ENCODE data around the gene CNGA4. TPM values are rescaled to one million over a fixed set of nuclear protein-coding genes. Genes with fewer than 3 reads are reported as not detected.
A peak's percentile ranks its signal among the peaks of the same experiment; 100 is the strongest.

CNGA4 gene
- total and polyA plus RNA-seq, 8 donors, result 0.12 to 0.46 (median 0.22) TPM

DNA sequence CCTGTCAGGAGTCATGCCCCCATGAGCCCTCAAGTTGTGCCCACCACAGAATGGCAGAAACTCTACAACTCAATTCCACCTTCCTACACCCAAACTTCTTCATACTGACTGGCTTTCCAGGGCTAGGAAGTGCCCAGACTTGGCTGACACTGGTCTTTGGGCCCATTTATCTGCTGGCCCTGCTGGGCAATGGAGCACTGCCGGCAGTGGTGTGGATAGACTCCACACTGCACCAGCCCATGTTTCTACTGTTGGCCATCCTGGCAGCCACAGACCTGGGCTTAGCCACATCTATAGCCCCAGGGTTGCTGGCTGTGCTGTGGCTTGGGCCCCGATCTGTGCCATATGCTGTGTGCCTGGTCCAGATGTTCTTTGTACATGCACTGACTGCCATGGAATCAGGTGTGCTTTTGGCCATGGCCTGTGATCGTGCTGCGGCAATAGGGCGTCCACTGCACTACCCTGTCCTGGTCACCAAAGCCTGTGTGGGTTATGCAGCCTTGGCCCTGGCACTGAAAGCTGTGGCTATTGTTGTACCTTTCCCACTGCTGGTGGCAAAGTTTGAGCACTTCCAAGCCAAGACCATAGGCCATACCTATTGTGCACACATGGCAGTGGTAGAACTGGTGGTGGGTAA is 39.6 kb upstream of the CNGA4 start, which contains the start of gene OR52W1:
Gene OR52W1 (plus strand): TSS at position 51 of the 637 bp plus-strand sequence. CDS start 0 bp downstream, at position 51.
- TF ChIP-seq, protein P1, sequence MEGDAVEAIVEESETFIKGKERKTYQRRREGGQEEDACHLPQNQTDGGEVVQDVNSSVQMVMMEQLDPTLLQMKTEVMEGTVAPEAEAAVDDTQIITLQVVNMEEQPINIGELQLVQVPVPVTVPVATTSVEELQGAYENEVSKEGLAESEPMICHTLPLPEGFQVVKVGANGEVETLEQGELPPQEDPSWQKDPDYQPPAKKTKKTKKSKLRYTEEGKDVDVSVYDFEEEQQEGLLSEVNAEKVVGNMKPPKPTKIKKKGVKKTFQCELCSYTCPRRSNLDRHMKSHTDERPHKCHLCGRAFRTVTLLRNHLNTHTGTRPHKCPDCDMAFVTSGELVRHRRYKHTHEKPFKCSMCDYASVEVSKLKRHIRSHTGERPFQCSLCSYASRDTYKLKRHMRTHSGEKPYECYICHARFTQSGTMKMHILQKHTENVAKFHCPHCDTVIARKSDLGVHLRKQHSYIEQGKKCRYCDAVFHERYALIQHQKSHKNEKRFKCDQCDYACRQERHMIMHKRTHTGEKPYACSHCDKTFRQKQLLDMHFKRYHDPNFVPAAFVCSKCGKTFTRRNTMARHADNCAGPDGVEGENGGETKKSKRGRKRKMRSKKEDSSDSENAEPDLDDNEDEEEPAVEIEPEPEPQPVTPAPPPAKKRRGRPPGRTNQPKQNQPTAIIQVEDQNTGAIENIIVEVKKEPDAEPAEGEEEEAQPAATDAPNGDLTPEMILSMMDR (IDR thresholded peaks at IDR 0.05), result no peak
- 96 to 100% methylated on average over 5 of the region's 5 CpGs for WGBS, 2 donors
- Histone ChIP-seq H3K4me1 (no peaks in the 10 kb centered on the region), H3K4me3 (no peak within 1 kb of the TSS), H3K27ac (no peak within 1 kb of the TSS), H3K36me3 (no peaks in the 10 kb centered on the region), H3K27me3 (no peaks in the 10 kb centered on the region), H3K9me3 (no peaks in the 10 kb centered on the region)
- intact Hi-C loops (cut with DNase I), result no loop called here
- FAIRE-seq (no peak), ATAC-seq (no peak), DNase-seq (no peak)

- whole genome bisulfite sequencing, 2 donors, result 79 to 83% methylated on average over 4 of the region's 4 CpGs
- Histone ChIP-seq H3K4me1 (no peaks in the 10 kb centered on the region), H3K4me3 (no peak overlapping the region)
Measured at GRCh38 chr11:6200975-6201374, 37.9 kb upstream of the CNGA4 start.

DNA sequence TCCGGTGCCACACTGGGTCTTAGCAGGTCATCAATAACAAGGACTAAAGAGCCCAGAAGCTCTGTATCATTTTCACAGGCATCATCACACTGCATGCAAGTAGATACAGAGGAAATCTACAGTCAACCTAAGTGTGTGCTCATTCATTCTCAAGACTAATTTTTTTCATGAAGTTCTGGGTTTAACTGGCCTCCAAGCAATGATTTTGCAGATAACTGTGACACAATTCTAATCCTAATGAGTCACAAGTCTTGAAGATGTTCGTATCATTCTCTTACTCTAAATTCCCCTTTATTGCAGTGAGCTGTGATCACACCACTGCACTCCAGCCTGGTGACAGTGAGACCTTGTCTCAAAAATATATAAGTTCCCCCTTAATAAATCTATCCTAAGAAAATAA is 37.4 kb upstream of the CNGA4 start:
- no peak overlapping the region for H3K27ac ChIP-seq
- ATAC-seq, result peak in 1 of 4 donors; percentile 32
- DNase-seq, result no peak

More at GRCh38 chr11:6200975-6201374, 37.9 kb upstream of the CNGA4 start:
- no peak overlapping the region for H3K27ac ChIP-seq
- FAIRE-seq (no peak), ATAC-seq (peak in 3 of 4 donors; percentile 30 to 63 (median 61)), DNase-seq (peak in 1 of 6 donors; percentile 43)
- H3K36me3 ChIP-seq, result no peaks in the 10 kb centered on the region
- intact Hi-C loops (cut with DNase I), result no loop called here
- H3K27me3 ChIP-seq, result no peaks in the 10 kb centered on the region
- no peaks in the 10 kb centered on the region for H3K9me3 ChIP-seq
- TF ChIP-seq, protein P1 (IDR thresholded peaks at IDR 0.05), result no peak

GRCh38 chr11:6202041-6202440 is 36.8 kb upstream of the CNGA4 start:
- ATAC-seq (no peak), FAIRE-seq (no peak)

More for the DNA sequence above, 37.4 kb upstream of the CNGA4 start:
- WGBS, 2 donors, result 74 to 90% methylated on average over 2 of the region's 2 CpGs
- no peak for FAIRE-seq
- H3K4me3 ChIP-seq, result no peak overlapping the region
- H3K4me1 ChIP-seq, result no peaks in the 10 kb centered on the region
- H3K9me3 ChIP-seq, result no peaks in the 10 kb centered on the region
- intact Hi-C loops (cut with DNase I), result no loop called here
- no peaks in the 10 kb centered on the region for H3K27me3 ChIP-seq
- TF ChIP-seq, protein P1 (IDR thresholded peaks at IDR 0.05), result no peak
- no peaks in the 10 kb centered on the region for H3K36me3 ChIP-seq

More at GRCh38 chr11:6202041-6202440, 36.8 kb upstream of the CNGA4 start:
- TF ChIP-seq, protein P1 (IDR thresholded peaks at IDR 0.05), result no peak
- Histone ChIP-seq H3K27ac (no peak overlapping the region), H3K4me1 (no peaks in the 10 kb centered on the region), H3K27me3 (no peaks in the 10 kb centered on the region), H3K36me3 (no peaks in the 10 kb centered on the region), H3K9me3 (no peaks in the 10 kb centered on the region), H3K4me3 (no peak overlapping the region)
- WGBS, 2 donors, result 88 to 97% methylated on average over 1 of the region's 1 CpG
- intact Hi-C loops (cut with DNase I), result no loop called here
- no peak for DNase-seq
